GM06990 (cell line): Measurements from ENCODE around the gene FBP1.

Experiments used
- DNase-seq: peaks from one replicate; pipeline ENCODE4 v3.0.0-alpha.2; 2011; ENCODE audit not compliant: insufficient read length; ENCODE audit errors: extremely low read depth
- H3K27me3 ChIP-seq: replicated peaks from 2 replicates; pipeline ENCODE4 v1.6.0; 2011; ENCODE audit warnings: low read length; ENCODE audit not compliant: control insufficient read depth, insufficient read depth
- H3K36me3 ChIP-seq: 2 replicates; pipeline ENCODE4 v1.5.1; 2011; ENCODE audit warnings: low read length; ENCODE audit not compliant: control insufficient read depth, insufficient read depth
- H3K4me3 ChIP-seq: replicated peaks from 2 replicates; pipeline ENCODE4 v1.5.1; 2011; ENCODE audit warnings: low read depth, mild to moderate bottlenecking, control low read depth, low read length
- CTCF ChIP-seq: IDR thresholded peaks from 2 replicates; pipeline ENCODE4 v1.5.1; 2011; ENCODE audit warnings: low read length, control low read depth, mild to moderate bottlenecking, inconsistent platforms; ENCODE audit not compliant: insufficient read depth, poor library complexity, severe bottlenecking

FBP1 gene

DNA sequence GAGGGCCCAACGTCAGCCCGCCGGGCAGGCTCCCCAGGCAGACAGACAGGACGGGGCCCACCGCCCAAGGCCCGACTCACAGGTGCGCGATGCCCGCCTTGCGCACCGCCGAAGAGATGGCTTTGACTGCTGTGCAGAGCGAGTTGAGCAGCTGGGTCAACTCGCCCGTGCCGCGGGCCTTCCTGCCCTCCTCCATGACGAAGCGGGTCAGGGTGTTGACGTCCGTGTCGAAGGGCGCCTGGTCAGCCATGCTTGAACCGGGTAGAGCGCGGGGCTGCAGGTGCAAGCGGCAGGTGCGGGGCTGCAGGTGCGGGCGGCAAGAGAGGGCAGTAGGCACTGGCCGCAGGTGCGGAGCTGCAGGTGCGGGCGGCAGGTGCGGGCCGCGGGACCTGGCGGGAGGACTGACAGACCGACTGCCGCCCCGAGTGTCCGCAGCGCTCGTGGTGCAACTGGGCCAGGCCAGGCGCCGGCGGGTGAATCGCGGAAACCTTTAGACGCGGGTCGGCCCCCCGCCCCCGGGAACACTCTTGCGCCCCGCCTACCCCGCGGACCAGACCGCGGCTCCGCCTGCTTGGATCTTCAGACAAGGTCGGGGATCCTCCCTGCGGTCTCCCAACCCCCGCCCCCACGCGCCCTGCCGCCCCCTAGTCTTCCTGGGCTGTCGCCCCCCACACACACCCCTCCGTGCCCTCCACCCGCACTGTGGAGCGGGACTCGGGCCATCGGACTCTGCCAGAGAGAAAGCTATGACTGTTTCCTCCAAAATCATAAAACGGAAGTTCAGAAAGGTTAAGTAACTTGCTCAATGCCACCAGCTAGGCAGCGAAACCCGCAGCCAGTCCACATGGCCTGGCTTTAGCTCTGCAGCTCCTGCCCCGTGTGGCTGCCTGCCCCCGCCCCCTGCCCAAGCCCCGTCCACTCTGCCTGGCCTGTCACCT lies at the start of gene FBP1:
FBP1 (minus strand) TSS at position 458 of the 938 bp plus-strand sequence; CDS start at position 250, 208 bp downstream.
- Histone ChIP-seq H3K27me3 (peaks cover 1% of the 10 kb centered on the region), H3K4me3 (peak within 1 kb of the TSS; percentile 63), H3K36me3 (no peaks in the 10 kb centered on the region)
- TF ChIP-seq CTCF: no peak
- DNase-seq: peak; percentile 49

GRCh38 chr9:94687451-94687850 lies 48.1 kb upstream of the FBP1 start:
- Histone ChIP-seq H3K27me3 (no peaks in the 10 kb centered on the region; the same call in 1 of the 2 replicates), H3K36me3 (no peaks in the 10 kb centered on the region), H3K4me3 (no peak overlapping the region)
- no peak for TF ChIP-seq CTCF
- no peak for DNase-seq

DNA sequence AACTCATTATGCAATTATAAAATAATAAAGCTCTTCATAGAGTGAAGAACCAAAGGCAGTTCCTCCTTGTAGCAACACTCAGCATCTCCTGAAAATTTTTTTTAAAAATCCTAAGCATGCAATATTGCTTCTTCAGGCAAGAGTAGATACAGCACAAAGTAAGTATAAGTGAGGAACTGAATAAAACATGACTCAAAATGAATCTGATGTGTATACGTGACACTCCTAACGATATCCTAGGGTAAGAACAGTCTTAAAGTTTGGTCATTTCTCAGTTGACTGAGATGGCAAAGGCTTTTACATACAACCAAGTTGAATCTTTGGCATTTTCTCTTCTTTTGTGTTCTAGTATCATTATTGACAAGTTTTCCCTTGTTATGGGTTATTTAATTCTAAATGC lies 46.0 kb upstream of the FBP1 start:
- no peak overlapping the region for H3K4me3 ChIP-seq
- no peaks in the 10 kb centered on the region; the same call in 1 of the 2 replicates for H3K27me3 ChIP-seq
- TF ChIP-seq CTCF: no peak
- no peaks in the 10 kb centered on the region for H3K36me3 ChIP-seq
- DNase-seq: no peak

- H3K27me3 ChIP-seq: no peaks in the 10 kb centered on the region
- H3K4me3 ChIP-seq: no peak overlapping the region
- no peaks in the 10 kb centered on the region for H3K36me3 ChIP-seq
- TF ChIP-seq CTCF: peak; percentile 65
- peak; percentile 21 for DNase-seq
Measured at GRCh38 chr9:94681508-94681907, 42.2 kb upstream of the FBP1 start.

- H3K4me3 ChIP-seq: no peak overlapping the region
- TF ChIP-seq CTCF: no peak
- no peaks in the 10 kb centered on the region for H3K27me3 ChIP-seq
- no peaks in the 10 kb centered on the region for H3K36me3 ChIP-seq
- no peak for DNase-seq
Measured at GRCh38 chr9:94680621-94681020, 41.3 kb upstream of the FBP1 start.
